AG09309 (cell line): ENCODE data around the gene SETX.

Source experiments
- DNase-seq: peaks from one replicate; pipeline ENCODE4 v3.0.0-alpha.2; 2010; ENCODE audit warnings: low read depth
- H3K4me3 ChIP-seq: 2 replicates; pipeline ENCODE4 v1.5.1; 2011; ENCODE audit warnings: mild to moderate bottlenecking, low read depth, low read length, moderate library complexity; ENCODE audit not compliant: control insufficient read depth
- TF ChIP-seq, protein P1 (sequence below): IDR thresholded peaks from 2 replicates; pipeline ENCODE4 v1.5.1; 2011; ENCODE audit warnings: mild to moderate bottlenecking, low read depth, low read length, inconsistent platforms; ENCODE audit not compliant: insufficient read depth, control insufficient read depth; ENCODE audit errors: missing control alignments

Gene SETX

DNA sequence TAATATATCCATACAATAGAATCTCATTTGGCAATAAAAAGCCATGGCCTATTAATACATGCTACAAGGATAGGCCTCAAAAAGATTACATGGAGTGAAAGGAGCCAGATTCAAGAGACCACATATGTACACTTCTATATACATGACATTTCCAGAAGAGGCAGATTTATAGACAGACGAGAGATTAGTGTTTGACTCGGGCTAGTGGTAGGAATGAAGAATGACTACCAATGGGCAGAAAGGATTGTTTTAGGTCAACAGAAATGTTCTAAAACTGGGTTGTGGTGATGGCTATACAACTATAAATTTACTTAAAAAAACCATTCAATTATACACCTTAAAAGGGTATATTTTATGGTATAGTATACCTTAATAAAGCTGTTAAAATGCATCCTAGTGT is 41.9 kb downstream of the SETX start:
- no peak overlapping the region for H3K4me3 ChIP-seq
- DNase-seq, result no peak
- TF ChIP-seq, protein P1, sequence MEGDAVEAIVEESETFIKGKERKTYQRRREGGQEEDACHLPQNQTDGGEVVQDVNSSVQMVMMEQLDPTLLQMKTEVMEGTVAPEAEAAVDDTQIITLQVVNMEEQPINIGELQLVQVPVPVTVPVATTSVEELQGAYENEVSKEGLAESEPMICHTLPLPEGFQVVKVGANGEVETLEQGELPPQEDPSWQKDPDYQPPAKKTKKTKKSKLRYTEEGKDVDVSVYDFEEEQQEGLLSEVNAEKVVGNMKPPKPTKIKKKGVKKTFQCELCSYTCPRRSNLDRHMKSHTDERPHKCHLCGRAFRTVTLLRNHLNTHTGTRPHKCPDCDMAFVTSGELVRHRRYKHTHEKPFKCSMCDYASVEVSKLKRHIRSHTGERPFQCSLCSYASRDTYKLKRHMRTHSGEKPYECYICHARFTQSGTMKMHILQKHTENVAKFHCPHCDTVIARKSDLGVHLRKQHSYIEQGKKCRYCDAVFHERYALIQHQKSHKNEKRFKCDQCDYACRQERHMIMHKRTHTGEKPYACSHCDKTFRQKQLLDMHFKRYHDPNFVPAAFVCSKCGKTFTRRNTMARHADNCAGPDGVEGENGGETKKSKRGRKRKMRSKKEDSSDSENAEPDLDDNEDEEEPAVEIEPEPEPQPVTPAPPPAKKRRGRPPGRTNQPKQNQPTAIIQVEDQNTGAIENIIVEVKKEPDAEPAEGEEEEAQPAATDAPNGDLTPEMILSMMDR, result peak; percentile 8

DNA sequence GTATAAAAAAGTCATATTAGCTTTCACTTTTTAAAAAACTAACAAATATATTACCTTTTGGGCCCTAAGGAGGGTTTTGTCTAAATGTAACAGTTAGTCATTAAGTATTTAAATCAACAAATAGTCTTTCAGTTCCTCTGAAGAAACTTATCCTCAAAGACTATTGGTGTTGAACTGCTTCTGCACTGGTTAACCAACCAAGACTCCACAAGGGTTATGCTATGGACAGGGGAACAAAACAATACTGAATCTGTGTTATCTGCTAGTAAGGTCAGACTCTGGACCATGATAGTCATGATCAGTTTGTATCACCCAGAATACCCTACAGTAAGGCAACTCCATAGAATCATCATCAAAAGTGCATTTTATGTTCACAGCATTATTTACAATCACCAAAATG is 42.4 kb downstream of the SETX start:
- TF ChIP-seq, protein P1, result no peak
- H3K4me3 ChIP-seq, result no peak overlapping the region
- DNase-seq, result no peak

DNA sequence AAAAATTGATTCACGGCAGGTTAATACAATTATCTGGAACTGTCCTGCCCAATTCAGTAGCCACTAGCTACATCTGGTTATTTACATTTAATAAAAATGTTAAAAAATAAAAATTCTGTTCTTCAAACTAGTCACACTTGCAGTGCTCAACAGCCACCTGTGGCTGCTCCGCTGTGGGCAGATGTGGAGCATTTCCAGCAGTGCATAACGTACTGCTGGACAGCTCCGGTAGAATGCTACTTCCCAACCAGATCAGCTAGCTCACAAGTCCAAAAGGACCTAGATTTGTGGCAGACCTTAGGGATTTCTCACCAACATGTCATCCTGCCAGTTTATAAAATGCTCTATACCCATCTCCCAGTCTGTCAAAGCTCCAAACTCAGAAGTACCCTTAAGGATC is 42.8 kb downstream of the SETX start:
- no peak for DNase-seq
- TF ChIP-seq, protein P1, result no peak
- H3K4me3 ChIP-seq, result no peak overlapping the region

DNA sequence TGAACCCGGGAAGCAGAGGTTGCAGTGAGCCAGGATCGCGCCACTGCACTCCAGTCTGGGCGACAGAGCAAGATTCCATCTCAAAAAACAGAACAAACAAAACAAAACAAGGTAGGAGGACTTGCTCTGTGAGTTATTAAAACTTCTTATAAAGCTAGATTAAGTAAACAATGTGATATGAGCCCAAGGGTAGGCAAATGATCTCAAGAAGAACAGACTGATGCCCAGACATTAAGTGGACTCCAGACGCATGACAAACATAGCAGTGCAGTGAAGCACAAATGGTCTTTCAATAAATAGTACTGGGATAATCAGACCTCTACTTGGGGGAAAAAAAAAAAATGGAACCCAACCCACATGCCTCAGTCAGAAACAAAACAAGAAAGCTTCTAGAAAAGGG is 45.7 kb downstream of the SETX start:
- no peak overlapping the region for H3K4me3 ChIP-seq
- DNase-seq, result no peak
- TF ChIP-seq, protein P1, result no peak

DNA sequence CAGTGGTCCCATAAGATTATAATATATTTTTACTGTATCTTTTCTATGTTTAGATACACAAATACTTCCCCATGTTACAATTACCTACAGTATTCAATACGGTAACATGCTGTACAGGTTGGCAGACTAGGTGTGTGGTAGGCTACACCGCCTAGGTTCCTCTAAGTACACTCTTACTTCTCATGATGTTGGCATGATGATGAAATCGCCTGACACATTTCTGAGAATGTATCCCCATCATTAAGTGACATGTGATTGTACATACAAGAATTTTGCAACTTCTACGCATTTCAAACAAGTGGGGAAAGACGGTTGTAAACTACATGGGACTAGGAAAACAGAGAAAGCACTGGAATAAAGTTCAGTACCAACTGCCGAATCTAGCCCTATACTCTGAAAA is 53.3 kb downstream of the SETX start:
- TF ChIP-seq, protein P1, result no peak
- H3K4me3 ChIP-seq, result no peak overlapping the region
- no peak for DNase-seq

DNA sequence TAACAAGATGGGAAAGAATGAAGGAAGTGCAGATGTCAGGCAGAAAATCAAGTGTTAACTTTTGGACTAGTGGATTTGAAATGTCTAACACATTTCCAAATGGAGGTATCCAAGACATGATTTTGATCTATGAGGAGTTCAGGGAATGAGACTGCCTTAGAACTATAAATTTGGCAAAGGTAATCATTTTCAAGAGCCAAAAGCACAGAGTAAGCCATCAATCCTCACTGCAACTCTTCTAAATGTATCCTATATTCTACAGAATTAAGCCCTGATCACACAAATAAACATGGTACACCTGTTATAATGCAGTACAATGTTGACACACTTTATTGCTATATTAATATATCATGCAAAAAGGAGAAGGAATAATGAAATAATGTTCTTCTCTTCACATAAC is 55.6 kb downstream of the SETX start:
- no peak overlapping the region for H3K4me3 ChIP-seq
- TF ChIP-seq, protein P1, result no peak

DNA sequence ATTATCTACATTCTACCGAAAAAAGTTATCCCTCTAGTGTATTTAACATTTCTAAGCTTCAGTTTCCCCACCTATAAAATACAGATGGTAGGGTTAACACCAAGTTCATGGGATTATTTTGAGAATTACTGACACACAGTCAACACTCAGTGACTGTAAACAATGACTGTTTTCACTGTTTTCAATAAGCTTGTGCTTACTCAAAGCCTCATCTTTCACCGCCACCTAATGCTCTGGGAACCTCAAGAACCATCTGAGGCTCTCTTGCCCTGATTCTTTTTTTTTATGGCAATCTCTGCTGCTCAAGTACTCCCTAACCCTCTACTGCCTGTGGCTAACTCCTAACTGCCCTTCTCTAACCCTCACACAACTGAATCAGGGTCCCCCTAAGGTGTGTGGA is 59.6 kb downstream of the SETX start:
- no peak overlapping the region for H3K4me3 ChIP-seq
- DNase-seq, result no peak
- TF ChIP-seq, protein P1, result no peak

More for the DNA sequence above, 55.6 kb downstream of the SETX start:
- no peak for DNase-seq
